ENCODE results near the gene YIPF1. TPM values are rescaled to one million over a fixed set of nuclear protein-coding genes. Genes with fewer than 3 reads are reported as not detected.

Gene YIPF1
- total and polyA plus RNA-seq, 2 donors (not counting 1 experiment from before 2014, with no cell fraction given) = 13.9 to 15.8 TPM

DNA sequence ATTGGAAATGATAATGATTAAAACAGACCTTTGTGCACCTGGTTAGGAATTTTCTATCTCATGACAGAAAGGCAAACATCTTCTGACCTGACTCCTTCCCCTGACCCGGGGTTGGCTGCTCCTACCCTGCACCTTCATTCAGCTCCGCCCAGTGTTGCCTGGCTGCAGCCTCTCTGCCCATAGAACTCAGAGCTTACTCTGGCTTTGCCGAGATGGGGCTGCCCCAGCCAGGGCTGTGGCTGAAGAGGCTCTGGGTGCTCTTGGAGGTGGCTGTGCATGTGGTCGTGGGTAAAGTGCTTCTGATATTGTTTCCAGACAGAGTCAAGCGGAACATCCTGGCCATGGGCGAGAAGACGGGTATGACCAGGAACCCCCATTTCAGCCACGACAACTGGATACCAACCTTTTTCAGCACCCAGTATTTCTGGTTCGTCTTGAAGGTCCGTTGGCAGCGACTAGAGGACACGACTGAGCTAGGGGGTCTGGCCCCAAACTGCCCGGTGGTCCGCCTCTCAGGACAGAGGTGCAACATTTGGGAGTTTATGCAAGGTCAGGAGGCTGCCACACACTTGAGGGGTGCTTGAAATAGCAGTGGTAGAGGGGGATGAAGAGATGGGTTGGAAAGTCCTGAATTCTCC is 4.5 kb upstream of the YIPF1 start, which contains the start of gene DIO1:
DIO1 (plus strand) TSS at position 189 of the 638 bp plus-strand sequence; CDS start at position 213, 24 bp downstream.
- no peaks in the 10 kb centered on the region for H3K27me3 ChIP-seq (replicated peaks in 1 of 4; ENCODE audit: control extremely low read depth in 1 of 4, control insufficient read depth in 3 of 4, insufficient read depth in 4 of 4, low read length in 3 of 4)
- no peak within 1 kb of the TSS for H3K4me2 ChIP-seq (replicated peaks; ENCODE audit: low read depth, low read length, poor library complexity, severe bottlenecking)
- Mint-ChIP-seq H3K4me1 (peaks cover 23% of the 10 kb centered on the region), H3K27ac (no peak within 1 kb of the TSS), H3K27me3 (peaks cover 10% of the 10 kb centered on the region), H3K9me3 (ENCODE audit: insufficient read depth) (no peaks in the 10 kb centered on the region), H3K4me3 (no peak within 1 kb of the TSS)
- intact Hi-C loops (cut with micrococcal nuclease) = no loop called here
- CTCF ChIA-PET = interaction anchor here (1.7 to 2.0 kb wide), 2 partner anchors 15 to 33 kb away, joined by 6 to 7 read pairs; no protein-coding TSS in a partner anchor
- ATAC-seq (ENCODE audit: low read depth) (no peak), DNase-seq (no peak)
- 91% methylated on average over 13 of the region's 14 CpGs for WGBS (ENCODE audit: insufficient coverage)
- no peak within 1 kb of the TSS for H3K4me3 ChIP-seq (ENCODE audit: control extremely low read depth in 1 of 5, extremely low read depth in 1 of 5, insufficient read depth in 1 of 5, low read depth in 2 of 5, low read length in 4 of 5)
- H3K9me3 ChIP-seq (ENCODE audit: control extremely low read depth in 1 of 3, control insufficient read depth in 2 of 3, insufficient read depth in 1 of 3, low read length in 2 of 3) = no peaks in the 10 kb centered on the region
- no peaks in the 10 kb centered on the region for H3K36me3 ChIP-seq (replicated peaks in 1 of 2; ENCODE audit: control extremely low read depth in 1 of 2, control insufficient read depth in 1 of 2, extremely low read depth in 1 of 2, insufficient read depth in 2 of 2, low read length in 1 of 2)
- no peaks in the 10 kb centered on the region for H4K20me1 ChIP-seq (ENCODE audit: control insufficient read depth, insufficient read depth, low read length, poor library complexity, severe bottlenecking)
- peak within 1 kb of the TSS; percentile 65 for H2AFZ ChIP-seq (ENCODE audit: insufficient read depth, low read depth, low read length, poor library complexity, severe bottlenecking)
- TF ChIP-seq CTCF (IDR thresholded peaks at IDR 0.05) (no peak), EZH2 (IDR thresholded peaks at IDR 0.05; ENCODE audit: borderline replicate concordance, insufficient read depth, low read depth, low read length, poor library complexity, severe bottlenecking) (no peak)
- no peak within 1 kb of the TSS for H3K27ac ChIP-seq (ENCODE audit: low read length in 2 of 2)
- H3K4me1 ChIP-seq (ENCODE audit: control insufficient read depth in 2 of 2, insufficient read depth in 2 of 2, low read length in 2 of 2) = peaks cover 11 to 18% of the 10 kb centered on the region in 2 donors
- no peak within 1 kb of the TSS for H3K9ac ChIP-seq (ENCODE audit: low read length)
- POLR2A ChIA-PET = no interaction called here
- H3K79me2 ChIP-seq (ENCODE audit: control insufficient read depth, insufficient read depth, low read length) = peaks cover 4% of the 10 kb centered on the region

DNA sequence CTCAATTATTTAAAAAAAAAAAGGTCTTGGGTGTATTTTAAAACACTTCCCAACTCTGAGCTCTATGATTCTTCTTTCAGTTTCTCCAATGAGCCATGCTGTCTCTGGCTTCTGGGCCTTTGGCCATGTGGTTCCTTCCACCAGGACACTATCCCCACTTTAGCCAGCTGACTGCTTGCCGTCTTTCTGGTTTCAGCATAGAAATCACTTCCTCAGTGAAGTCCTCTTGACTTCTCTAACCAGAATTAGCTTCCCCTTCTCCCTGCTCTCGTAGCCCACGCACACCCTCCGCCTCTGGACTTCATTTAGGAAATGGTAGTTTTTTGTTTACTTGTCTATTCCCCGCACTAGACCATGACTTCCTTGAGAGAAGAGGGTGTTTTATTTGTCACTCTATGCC is 3.3 kb upstream of the YIPF1 start:
- H3K4me3 Mint-ChIP-seq = no peak overlapping the region
- no peaks in the 10 kb centered on the region for H3K9me3 Mint-ChIP-seq (ENCODE audit: insufficient read depth)
- H3K4me1 ChIP-seq (ENCODE audit: control insufficient read depth in 2 of 2, insufficient read depth in 2 of 2, low read length in 2 of 2) = peaks cover 19 to 27% of the 10 kb centered on the region in 2 donors

More for the DNA sequence above, 3.3 kb upstream of the YIPF1 start:
- no peak overlapping the region for H3K27ac ChIP-seq (ENCODE audit: low read length in 2 of 2)
- CTCF ChIA-PET = interaction anchor here (1.7 to 2.0 kb wide), 2 partner anchors 14 to 32 kb away, joined by 6 to 7 read pairs; no protein-coding TSS in a partner anchor
- H4K20me1 ChIP-seq (ENCODE audit: control insufficient read depth, insufficient read depth, low read length, poor library complexity, severe bottlenecking) = no peaks in the 10 kb centered on the region
- H3K4me1 Mint-ChIP-seq = peaks cover 34% of the 10 kb centered on the region
- POLR2A ChIA-PET = no interaction called here
- H3K4me3 ChIP-seq (ENCODE audit: control extremely low read depth in 1 of 5, extremely low read depth in 1 of 5, insufficient read depth in 1 of 5, low read depth in 2 of 5, low read length in 4 of 5) = no peak overlapping the region
- no peak overlapping the region for H3K9ac ChIP-seq (ENCODE audit: low read length)
- no peak overlapping the region for H3K27ac Mint-ChIP-seq
- peak; percentile 8 for DNase-seq
- intact Hi-C loops (cut with micrococcal nuclease) = no loop called here
- H2AFZ ChIP-seq (ENCODE audit: insufficient read depth, low read depth, low read length, poor library complexity, severe bottlenecking) = peak overlapping the region; percentile 65
- no peak overlapping the region for H3K4me2 ChIP-seq (replicated peaks; ENCODE audit: low read depth, low read length, poor library complexity, severe bottlenecking)
- no CpG with 5 or more reads among the region's 5 CpGs for WGBS (ENCODE audit: insufficient coverage)
- H3K36me3 ChIP-seq (replicated peaks in 1 of 2; ENCODE audit: control extremely low read depth in 1 of 2, control insufficient read depth in 1 of 2, extremely low read depth in 1 of 2, insufficient read depth in 2 of 2, low read length in 1 of 2) = no peaks in the 10 kb centered on the region
- peaks cover 4% of the 10 kb centered on the region for H3K79me2 ChIP-seq (ENCODE audit: control insufficient read depth, insufficient read depth, low read length)
- no peak for TF ChIP-seq EZH2 (IDR thresholded peaks at IDR 0.05; ENCODE audit: borderline replicate concordance, insufficient read depth, low read depth, low read length, poor library complexity, severe bottlenecking)
- no peak for TF ChIP-seq CTCF (IDR thresholded peaks at IDR 0.05)
- H3K9me3 ChIP-seq (ENCODE audit: control extremely low read depth in 1 of 3, control insufficient read depth in 2 of 3, insufficient read depth in 1 of 3, low read length in 2 of 3) = no peaks in the 10 kb centered on the region
- H3K27me3 ChIP-seq (replicated peaks in 1 of 4; ENCODE audit: control extremely low read depth in 1 of 4, control insufficient read depth in 3 of 4, insufficient read depth in 4 of 4, low read length in 3 of 4) = no peaks in the 10 kb centered on the region
- no peak for ATAC-seq (ENCODE audit: low read depth)
- H3K27me3 Mint-ChIP-seq = peaks cover 10% of the 10 kb centered on the region

Measured in B cell (primary cell).